Activated naive CD4-positive, alpha-beta T cell treated with anti-CD3 and anti-CD28 coated beads for 36 hours (primary cell): ENCODE measurements around the gene LRP2BP. TPM values are rescaled to one million over a fixed set of nuclear protein-coding genes. Genes with fewer than 3 reads are reported as not detected.
"Not testable (repeated sequence)": the region's sequence is repeated elsewhere in the genome, so short reads cannot be mapped to it uniquely, and the experiment has no call there.

Experiments
- CTCF ChIA-PET: fragments of 350-600 bp; sonication (Branson Sonifier 250); formaldehyde crosslinking; loops from one replicate; lab custom pipeline; 2021; ENCODE audit warnings: antibody characterized with exemption; lab: Charles Lee
- DNase-seq: peaks from one replicate; pipeline ENCODE4 v3.0.0-alpha.2; 2020
- H3K27ac Mint-ChIP-seq: one replicate; pipeline ENCODE4 v1.8.0; 2021; ENCODE audit warnings: mild to moderate bottlenecking, mixed read lengths
- H3K27me3 Mint-ChIP-seq: one replicate; pipeline ENCODE4 v1.8.0; 2021; ENCODE audit warnings: low read depth, mixed read lengths
- H3K36me3 Mint-ChIP-seq: one replicate; pipeline ENCODE4 v1.8.0; 2021; ENCODE audit warnings: low read depth, mixed read lengths
- H3K4me1 Mint-ChIP-seq: one replicate; pipeline ENCODE4 v1.8.0; 2021; ENCODE audit warnings: low read depth, mixed read lengths
- H3K4me3 Mint-ChIP-seq: one replicate; pipeline ENCODE4 v1.8.0; 2021; ENCODE audit warnings: mild to moderate bottlenecking, moderate library complexity, mixed read lengths
- H3K9me3 Mint-ChIP-seq: one replicate; pipeline ENCODE4 v1.8.0; 2021; ENCODE audit warnings: mixed read lengths
- intact Hi-C: fragments of 100-400 bp; cut with micrococcal nuclease; formaldehyde crosslinking; loops from one replicate; pipeline ENCODE4 v1.15.1; 2023
- total RNA-seq, 2 experiments: library from RNA; stranded (reverse); gene quantifications; one replicate each; pipeline ENCODE4 v1.2.3, GENCODE V29; 2021

LRP2BP gene
- total RNA-seq, 2 experiments from 2014 or later = 0.44 to 0.60 TPM

DNA sequence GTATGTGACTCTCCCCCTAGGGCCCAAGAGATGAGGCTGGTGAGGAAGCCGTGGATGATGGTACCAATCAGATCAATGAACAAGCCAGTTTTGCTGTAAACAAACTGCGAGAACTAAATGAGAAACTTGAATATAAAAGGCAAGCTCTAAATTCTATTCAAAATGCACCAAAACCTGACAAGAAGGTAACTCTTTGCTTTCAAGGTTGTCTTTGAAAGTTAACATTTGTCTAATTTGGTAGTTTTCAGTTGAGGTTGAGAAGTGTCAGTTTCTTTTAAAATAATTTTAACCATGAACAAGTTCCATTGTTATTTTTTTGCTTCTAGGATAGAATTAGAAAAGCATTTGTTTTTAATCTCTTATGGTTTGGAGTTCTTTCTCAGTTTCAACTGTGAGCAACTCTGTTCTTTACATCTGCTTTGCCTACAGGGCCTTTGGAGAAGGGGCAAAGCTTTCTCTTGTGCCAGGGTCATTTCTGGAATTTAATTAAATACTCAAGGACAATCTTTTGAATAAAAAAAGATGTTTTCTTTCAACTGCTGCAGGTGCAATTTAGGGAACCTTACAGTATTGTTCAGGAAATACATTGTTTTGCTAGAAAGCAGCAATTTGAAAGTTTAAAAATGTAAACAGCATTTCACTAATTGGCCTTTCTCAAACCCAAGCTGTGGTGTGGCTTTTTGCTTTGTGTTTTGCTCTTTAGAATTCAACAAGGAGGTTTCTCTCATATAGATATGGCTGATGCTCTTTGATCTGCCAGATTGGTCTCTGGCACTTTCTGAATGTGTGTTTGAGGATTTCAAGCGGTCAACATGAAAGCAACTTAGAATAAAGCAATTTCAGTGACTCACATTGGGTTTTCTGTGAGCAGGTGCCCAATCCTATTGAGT lies 62.9 kb downstream of the LRP2BP start:
- no peak for DNase-seq
- Mint-ChIP-seq H3K4me3 (no peak overlapping the region), H3K9me3 (no peaks in the 10 kb centered on the region), H3K27ac (no peak overlapping the region), H3K36me3 (peaks cover 20% of the 10 kb centered on the region), H3K27me3 (no peaks in the 10 kb centered on the region), H3K4me1 (peaks cover 3% of the 10 kb centered on the region)
- intact Hi-C loops = no loop called here
- CTCF ChIA-PET = no interaction called here

DNA sequence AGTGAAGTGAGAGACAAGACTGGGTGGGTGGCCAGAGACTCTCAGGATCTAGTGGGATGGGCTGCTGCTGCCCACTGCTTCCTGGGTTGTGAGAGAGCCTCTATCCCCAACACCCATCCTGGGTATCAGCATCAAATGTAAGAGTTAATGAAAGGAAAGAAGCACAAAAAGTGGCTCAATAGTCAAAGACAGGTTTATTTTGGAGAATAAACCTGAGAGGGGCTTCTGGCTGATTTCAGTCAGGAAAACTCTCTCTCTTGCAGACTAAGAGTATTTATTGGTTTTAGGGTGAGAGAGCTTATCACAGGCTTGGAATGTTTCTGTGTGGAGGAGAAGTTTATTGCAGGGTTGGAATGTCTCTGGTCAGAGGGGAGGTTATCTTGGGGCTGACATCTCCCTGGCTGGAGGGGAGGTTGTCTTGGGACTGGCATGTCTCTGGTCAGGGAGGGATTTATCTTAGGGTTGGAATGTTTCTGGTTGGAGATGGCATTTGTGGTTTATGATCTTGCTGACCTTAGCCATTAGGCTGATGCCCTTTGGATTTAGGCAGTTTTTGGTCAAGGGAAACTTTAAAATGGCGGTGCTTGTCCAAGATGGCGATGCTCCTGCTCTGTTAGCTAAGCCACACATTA lies 65.7 kb downstream of the LRP2BP start:
- peaks cover 15% of the 10 kb centered on the region for H3K36me3 Mint-ChIP-seq
- H3K4me1 Mint-ChIP-seq, DNase-seq, H3K27ac Mint-ChIP-seq, H3K9me3 Mint-ChIP-seq, H3K27me3 Mint-ChIP-seq, intact Hi-C loops, H3K4me3 Mint-ChIP-seq: not testable (repeated sequence)
- CTCF ChIA-PET = interaction anchor here (1.0 kb wide), 1 partner anchor 13 kb away, joined by 3 read pairs; no protein-coding TSS in a partner anchor

DNA sequence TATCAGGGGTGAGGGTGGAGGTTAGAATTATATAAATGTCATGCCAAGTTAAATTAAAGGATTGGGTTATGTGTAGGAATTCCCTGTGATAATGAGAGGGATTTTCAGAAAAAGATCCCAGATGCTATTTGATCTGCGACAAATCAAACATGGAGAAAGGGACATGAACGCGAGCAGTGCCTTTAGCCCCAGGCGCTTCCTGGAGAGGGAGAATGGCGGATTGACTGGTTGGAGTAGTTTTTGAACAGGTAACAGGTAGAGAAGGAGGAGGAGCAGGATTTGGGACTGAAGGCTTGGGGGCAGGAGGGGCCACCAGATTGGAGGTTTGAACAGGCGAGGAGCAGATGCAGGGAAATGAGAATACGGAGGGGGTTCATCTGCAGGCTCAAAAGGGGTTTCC lies 67.1 kb downstream of the LRP2BP start:
- Mint-ChIP-seq H3K4me1 (peaks cover 3% of the 10 kb centered on the region), H3K4me3 (no peak overlapping the region), H3K9me3 (no peaks in the 10 kb centered on the region), H3K36me3 (peaks cover 7% of the 10 kb centered on the region), H3K27ac (no peak overlapping the region), H3K27me3 (no peaks in the 10 kb centered on the region)
- DNase-seq = no peak
- CTCF ChIA-PET = no interaction called here
- intact Hi-C loops = no loop called here

GRCh38 chr4:185325721-185326120 lies 70.0 kb downstream of the LRP2BP start:
- CTCF ChIA-PET, H3K36me3 Mint-ChIP-seq, H3K27me3 Mint-ChIP-seq, H3K4me3 Mint-ChIP-seq, DNase-seq, H3K27ac Mint-ChIP-seq, H3K9me3 Mint-ChIP-seq, intact Hi-C loops, H3K4me1 Mint-ChIP-seq: not testable (repeated sequence)

GRCh38 chr4:185324361-185324760 lies 71.4 kb downstream of the LRP2BP start:
- H3K27ac Mint-ChIP-seq, intact Hi-C loops, H3K4me1 Mint-ChIP-seq, CTCF ChIA-PET, H3K27me3 Mint-ChIP-seq, H3K4me3 Mint-ChIP-seq, H3K9me3 Mint-ChIP-seq, DNase-seq: not testable (repeated sequence)
- peaks cover 10% of the 10 kb centered on the region for H3K36me3 Mint-ChIP-seq

GRCh38 chr4:185323606-185324005 lies 72.1 kb downstream of the LRP2BP start:
- Mint-ChIP-seq H3K9me3 (no peaks in the 10 kb centered on the region), H3K27ac (no peak overlapping the region), H3K4me1 (peaks cover 3% of the 10 kb centered on the region), H3K4me3 (no peak overlapping the region), H3K27me3 (no peaks in the 10 kb centered on the region), H3K36me3 (peaks cover 10% of the 10 kb centered on the region)
- intact Hi-C loops = no loop called here
- CTCF ChIA-PET = no interaction called here
- no peak for DNase-seq

GRCh38 chr4:185322803-185323202 lies 72.9 kb downstream of the LRP2BP start:
- CTCF ChIA-PET = no interaction called here
- no peak overlapping the region for H3K27ac Mint-ChIP-seq
- H3K27me3 Mint-ChIP-seq = no peaks in the 10 kb centered on the region
- no peaks in the 10 kb centered on the region for H3K9me3 Mint-ChIP-seq
- no peak overlapping the region for H3K4me3 Mint-ChIP-seq
- intact Hi-C loops = no loop called here
- H3K36me3 Mint-ChIP-seq = peaks cover 9% of the 10 kb centered on the region
- DNase-seq = no peak
- H3K4me1 Mint-ChIP-seq = peaks cover 8% of the 10 kb centered on the region

GRCh38 chr4:185318679-185319078 lies 77.0 kb downstream of the LRP2BP start:
- Mint-ChIP-seq H3K27me3 (no peaks in the 10 kb centered on the region), H3K9me3 (peaks cover 3% of the 10 kb centered on the region), H3K27ac (no peak overlapping the region), H3K4me3 (no peak overlapping the region), H3K36me3 (peaks cover 32% of the 10 kb centered on the region), H3K4me1 (peaks cover 8% of the 10 kb centered on the region)
- intact Hi-C loops = loop anchor here (2.0 kb wide), 1 partner anchor 76 kb away; the partner anchor contains the start of gene LRP2BP
- CTCF ChIA-PET = interaction anchor here (0.7 kb wide), 1 partner anchor 69 kb away, joined by 3 read pairs; no protein-coding TSS in a partner anchor
- no peak for DNase-seq

GRCh38 chr4:185317880-185318279 lies 77.8 kb downstream of the LRP2BP start:
- Mint-ChIP-seq H3K9me3 (peaks cover 3% of the 10 kb centered on the region), H3K27me3 (no peaks in the 10 kb centered on the region), H3K27ac (no peak overlapping the region), H3K4me3 (no peak overlapping the region), H3K36me3 (peaks cover 39% of the 10 kb centered on the region), H3K4me1 (peaks cover 8% of the 10 kb centered on the region)
- intact Hi-C loops = loop anchor here (2.0 kb wide), 1 partner anchor 77 kb away; the partner anchor contains the start of gene LRP2BP
- no peak for DNase-seq
- CTCF ChIA-PET = interaction anchor here (1.7 kb wide), 1 partner anchor 12 kb away, joined by 3 read pairs; no protein-coding TSS in a partner anchor

- H3K27me3 Mint-ChIP-seq, H3K27ac Mint-ChIP-seq, H3K4me3 Mint-ChIP-seq, DNase-seq, H3K9me3 Mint-ChIP-seq, H3K4me1 Mint-ChIP-seq, intact Hi-C loops: not testable (repeated sequence)
- CTCF ChIA-PET = interaction anchor here (1.7 kb wide), 1 partner anchor 13 kb away, joined by 3 read pairs; no protein-coding TSS in a partner anchor
- H3K36me3 Mint-ChIP-seq = peaks cover 43% of the 10 kb centered on the region
Observed at GRCh38 chr4:185317462-185317861, 78.3 kb downstream of the LRP2BP start.
